ENCODE measurements around the gene ITPKC. TPM values are rescaled to one million over a fixed set of nuclear protein-coding genes. Genes with fewer than 3 reads are reported as not detected.

The ITPKC gene
- total and polyA plus RNA-seq, 9 of the 15 experiments (the other 6 are each of a cell fraction or from before 2014, with no cell fraction given) = 0.08 to 9.3 (median 5.8) TPM

- TF ChIP-seq THRB (CRISPR knock-in tag; conservative IDR thresholded peaks at IDR 0.05) = no peak
- TF ChIP-seq BCL6 (CRISPR knock-in tag; IDR thresholded peaks at IDR 0.05) = no peak
- no peak for TF ChIP-seq GMEB1 (CRISPR knock-in tag; IDR thresholded peaks at IDR 0.05)
- no peak for TF ChIP-seq ZBTB9 (CRISPR knock-in tag; IDR thresholded peaks at IDR 0.05)
- no peak for TF ChIP-seq AFF1 (IDR thresholded peaks at IDR 0.05; ENCODE audit: low read depth in 1 of 2, partially characterized antibody in 2 of 2)
- TF ChIP-seq CHD2 (IDR thresholded peaks at IDR 0.05; ENCODE audit: low read depth, low read length) = no peak
- no peak for TF ChIP-seq ZNF253 (CRISPR knock-in tag; conservative IDR thresholded peaks at IDR 0.05)
- TF ChIP-seq CREBBP (IDR thresholded peaks at IDR 0.05; ENCODE audit: low read depth, low read length) = no peak
- TF ChIP-seq ZNF592 (IDR thresholded peaks at IDR 0.05) = no peak
- no peak for TF ChIP-seq NR2C1 (IDR thresholded peaks at IDR 0.05)
- no peak for TF ChIP-seq NR2C1 (tag; IDR thresholded peaks at IDR 0.05)
- TF ChIP-seq BMI1 (IDR thresholded peaks at IDR 0.05; ENCODE audit: low read length) = no peak
- TF ChIP-seq ZNF518B (CRISPR knock-in tag; IDR thresholded peaks at IDR 0.05) = no peak
Observed at GRCh38 chr19:40777645-40777936, 60.7 kb downstream of the ITPKC start (continued).
